HepG2 (cell line): ENCODE results near the gene NR1H2. TPM values are rescaled to one million over a fixed set of nuclear protein-coding genes. Genes with fewer than 3 reads are reported as not detected.

ENCODE experiments used
- ARNTL ChIP-seq: sonication (generic); formaldehyde crosslinking; IDR thresholded peaks from 2 replicates; pipeline ENCODE4 v1.4.0; 2020; ENCODE audit warnings: mild to moderate bottlenecking, missing genetic modification reagents
- ATF7 ChIP-seq, 2 experiments: fragments of 450-650 bp in 1 of 2; sonication (generic) in 1 of 2; formaldehyde crosslinking in 1 of 2; IDR thresholded peaks; 2 replicates each; pipeline versions ENCODE4 v1.4.0 to v1.6.1; 2016 to 2020; ENCODE audit warnings: antibody characterized with exemption in 1 of 2, mild to moderate bottlenecking in 1 of 2, missing genetic modification reagents in 1 of 2
- DRAP1 ChIP-seq: IDR thresholded peaks from 2 replicates; pipeline ENCODE4 v1.6.1; 2016; ENCODE audit warnings: missing genetic modification reagents, missing compliant biosample characterization
- EEA1 ChIP-seq: sonication (generic); formaldehyde crosslinking; IDR thresholded peaks from 2 replicates; pipeline ENCODE4 v1.5.1; 2020; ENCODE audit warnings: mild to moderate bottlenecking, missing genetic modification reagents, borderline replicate concordance
- ETV6 ChIP-seq: sonication (generic); formaldehyde crosslinking; conservative IDR thresholded peaks from 2 replicates; pipeline ENCODE4 v1.4.0; 2020; ENCODE audit warnings: missing genetic modification reagents
- MAZ ChIP-seq, 2 experiments: sonication (generic) in 1 of 2; formaldehyde crosslinking in 1 of 2; IDR thresholded peaks; 2 replicates each; pipeline versions ENCODE4 v1.5.0 to v1.6.1; 2012 to 2020; ENCODE audit warnings: low read depth in 2 of 2, mild to moderate bottlenecking in 2 of 2, borderline replicate concordance in 1 of 2, improper control_type of control experiment in 1 of 2, low read length in 1 of 2, missing genetic modification reagents in 1 of 2, moderate library complexity in 1 of 2
- RBM39 ChIP-seq: fragments of 200-400 bp; formaldehyde crosslinking; IDR thresholded peaks from one replicate; pipeline ENCODE4 v1.6.1; 2018; ENCODE audit warnings: antibody characterized with exemption, mild to moderate bottlenecking, low read depth, low read length; ENCODE audit not compliant: poor library complexity, severe bottlenecking
- TRAFD1 ChIP-seq: sonication (generic); formaldehyde crosslinking; IDR thresholded peaks from 2 replicates; pipeline ENCODE4 v1.5.1; 2020; ENCODE audit warnings: missing genetic modification reagents, mild to moderate bottlenecking, borderline replicate concordance
- ZMYM3 ChIP-seq: sonication (generic); formaldehyde crosslinking; IDR thresholded peaks from 2 replicates; pipeline ENCODE4 v1.5.1; 2020; ENCODE audit warnings: mild to moderate bottlenecking, missing genetic modification reagents
- ZNF280B ChIP-seq: sonication (generic); formaldehyde crosslinking; IDR thresholded peaks from 2 replicates; pipeline ENCODE4 v1.5.0; 2020; ENCODE audit warnings: missing genetic modification reagents, mild to moderate bottlenecking, borderline replicate concordance
- ZNF335 ChIP-seq: sonication (generic); formaldehyde crosslinking; IDR thresholded peaks from 2 replicates; pipeline ENCODE4 v1.4.0; 2020; ENCODE audit warnings: missing genetic modification reagents
- ZNF350 ChIP-seq: sonication (generic); formaldehyde crosslinking; IDR thresholded peaks from 2 replicates; pipeline ENCODE4 v1.4.0; 2020; ENCODE audit warnings: mild to moderate bottlenecking, low read depth, missing genetic modification reagents, borderline replicate concordance
- ZNF569 ChIP-seq: sonication (generic); formaldehyde crosslinking; IDR thresholded peaks from 2 replicates; pipeline ENCODE4 v1.5.0; 2020; ENCODE audit warnings: mild to moderate bottlenecking, missing genetic modification reagents, moderate library complexity, borderline replicate concordance
- polyA plus RNA-seq, 8 experiments: library from polyadenylated mRNA; depleted of rRNA in 3 of 8; stranded (reverse) in 7 of 8; unstranded in 1 of 8; fragments of >200 nt; fragmentation: Illumina TruSeq in 4 of 8; extraction: Trizol in 4 of 8; gene quantifications; 2 replicates each; pipeline versions ENCODE4 v1.2.1 to v1.2.3, GENCODE V29; 2011 to 2016; ENCODE audit warnings: low read depth in 4 of 8, missing spikeins in 1 of 8, mixed read lengths in 1 of 8; ENCODE audit not compliant: insufficient read depth in 1 of 8
- total RNA-seq, 5 experiments: library from RNA; depleted of rRNA; stranded (reverse); fragments of >200 nt; fragmentation: Illumina TruSeq; extraction: Trizol; gene quantifications; 2 replicates each; pipeline ENCODE4 v1.2.3, GENCODE V29; 2016; ENCODE audit warnings: low read depth in 1 of 5
- TF ChIP-seq, protein P1 (sequence below): sonication (generic); formaldehyde crosslinking; IDR thresholded peaks from 2 replicates; pipeline ENCODE4 v1.8.1; 2023; ENCODE audit warnings: missing genetic modification reagents, mild to moderate bottlenecking, borderline replicate concordance
- TF ChIP-seq, protein P2 (sequence below): sonication (generic); formaldehyde crosslinking; IDR thresholded peaks from 2 replicates; pipeline ENCODE4 v1.5.0; 2020; ENCODE audit warnings: missing genetic modification reagents
- TF ChIP-seq, protein P3 (sequence below): IDR thresholded peaks from 2 replicates; pipeline ENCODE4 v1.6.1; 2016; ENCODE audit warnings: low read depth, missing genetic modification reagents, missing compliant biosample characterization

NR1H2 gene
- total and polyA plus RNA-seq, 2 of the 13 experiments (the other 11 are each of a cell fraction or from before 2014, with no cell fraction given), result 10.3 to 13.5 TPM

DNA sequence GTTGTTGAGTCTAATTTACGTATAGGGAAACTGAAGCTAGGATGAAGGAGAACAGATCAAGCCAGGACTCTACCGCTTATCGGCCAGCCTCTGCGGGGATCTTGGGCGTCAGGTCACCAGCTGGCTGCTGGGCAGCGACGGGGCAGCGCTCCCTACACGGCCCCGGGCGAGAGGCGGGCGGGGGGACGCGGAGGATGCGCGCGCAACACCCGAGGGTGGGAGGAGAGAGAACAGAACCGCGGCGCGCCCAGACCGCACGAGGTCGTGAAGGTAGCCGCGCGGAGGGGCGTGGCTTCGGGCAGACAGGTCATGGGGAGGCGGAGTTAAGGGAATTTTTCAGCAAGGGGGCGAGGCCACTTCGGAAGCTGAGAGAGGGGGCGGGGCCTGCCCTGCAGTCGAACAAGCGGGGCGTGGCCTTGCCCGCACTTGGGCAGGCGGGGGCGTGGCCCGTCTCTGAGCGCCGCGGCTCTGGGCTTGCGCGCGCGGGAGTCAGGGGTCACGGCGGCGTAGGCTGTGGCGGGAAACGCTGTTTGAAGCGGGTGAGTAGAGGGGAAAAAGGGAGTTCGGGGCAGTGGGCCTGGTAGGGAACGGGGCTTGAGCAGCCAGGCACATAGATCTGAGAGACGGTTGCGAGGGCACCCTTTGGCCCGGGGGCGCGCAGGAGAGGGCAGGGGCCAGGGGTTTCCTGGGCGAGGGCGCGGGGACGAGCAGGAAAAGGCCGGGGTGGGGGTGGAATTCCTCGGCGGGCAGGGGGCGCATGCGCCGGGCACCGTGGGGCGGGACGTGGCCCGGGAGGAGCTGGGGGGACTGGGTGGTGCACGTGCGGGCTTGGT lies 7.8 kb downstream of the NR1H2 start, which contains the start of gene POLD1 (continued):
- TF ChIP-seq MAZ (IDR thresholded peaks at IDR 0.05; ENCODE audit: borderline replicate concordance, low read depth, low read length) (peak; percentile 61; the same call in 1 of the 2 replicates), MAZ (CRISPR knock-in tag; IDR thresholded peaks at IDR 0.05; ENCODE audit: low read depth) (peak; percentile 70; the same call in 1 of the 2 replicates), ZNF569 (CRISPR knock-in tag) (no peak), ARNTL (peak; percentile 39; the same call in 1 of the 2 replicates), ZMYM3 (CRISPR knock-in tag) (no peak), ATF7 (IDR thresholded peaks at IDR 0.05) (no peak), ATF7 (CRISPR knock-in tag; IDR thresholded peaks at IDR 0.05) (no peak), DRAP1 (CRISPR knock-in tag) (peak; percentile 85), ETV6 (CRISPR knock-in tag) (no peak), ZNF280B (CRISPR knock-in tag) (no peak), EEA1 (CRISPR knock-in tag) (0 out of 2 replicates have a peak, but pooled peaks have one; percentile 42), ZNF350 (CRISPR knock-in tag) (0 out of 2 replicates have a peak, but pooled peaks have one; percentile 26), TRAFD1 (CRISPR knock-in tag) (no peak), ZNF335 (CRISPR knock-in tag) (no peak), RBM39 (peak; percentile 40)
- TF ChIP-seq, protein P1, sequence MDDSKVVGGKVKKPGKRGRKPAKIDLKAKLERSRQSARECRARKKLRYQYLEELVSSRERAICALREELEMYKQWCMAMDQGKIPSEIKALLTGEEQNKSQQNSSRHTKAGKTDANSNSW, result peak; percentile 78; the same call in 1 of the 2 replicates
- TF ChIP-seq, protein P2, sequence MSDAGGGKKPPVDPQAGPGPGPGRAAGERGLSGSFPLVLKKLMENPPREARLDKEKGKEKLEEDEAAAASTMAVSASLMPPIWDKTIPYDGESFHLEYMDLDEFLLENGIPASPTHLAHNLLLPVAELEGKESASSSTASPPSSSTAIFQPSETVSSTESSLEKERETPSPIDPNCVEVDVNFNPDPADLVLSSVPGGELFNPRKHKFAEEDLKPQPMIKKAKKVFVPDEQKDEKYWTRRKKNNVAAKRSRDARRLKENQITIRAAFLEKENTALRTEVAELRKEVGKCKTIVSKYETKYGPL (CRISPR knock-in tag), result no peak; the same call in 1 of the 2 replicates
- TF ChIP-seq, protein P3, sequence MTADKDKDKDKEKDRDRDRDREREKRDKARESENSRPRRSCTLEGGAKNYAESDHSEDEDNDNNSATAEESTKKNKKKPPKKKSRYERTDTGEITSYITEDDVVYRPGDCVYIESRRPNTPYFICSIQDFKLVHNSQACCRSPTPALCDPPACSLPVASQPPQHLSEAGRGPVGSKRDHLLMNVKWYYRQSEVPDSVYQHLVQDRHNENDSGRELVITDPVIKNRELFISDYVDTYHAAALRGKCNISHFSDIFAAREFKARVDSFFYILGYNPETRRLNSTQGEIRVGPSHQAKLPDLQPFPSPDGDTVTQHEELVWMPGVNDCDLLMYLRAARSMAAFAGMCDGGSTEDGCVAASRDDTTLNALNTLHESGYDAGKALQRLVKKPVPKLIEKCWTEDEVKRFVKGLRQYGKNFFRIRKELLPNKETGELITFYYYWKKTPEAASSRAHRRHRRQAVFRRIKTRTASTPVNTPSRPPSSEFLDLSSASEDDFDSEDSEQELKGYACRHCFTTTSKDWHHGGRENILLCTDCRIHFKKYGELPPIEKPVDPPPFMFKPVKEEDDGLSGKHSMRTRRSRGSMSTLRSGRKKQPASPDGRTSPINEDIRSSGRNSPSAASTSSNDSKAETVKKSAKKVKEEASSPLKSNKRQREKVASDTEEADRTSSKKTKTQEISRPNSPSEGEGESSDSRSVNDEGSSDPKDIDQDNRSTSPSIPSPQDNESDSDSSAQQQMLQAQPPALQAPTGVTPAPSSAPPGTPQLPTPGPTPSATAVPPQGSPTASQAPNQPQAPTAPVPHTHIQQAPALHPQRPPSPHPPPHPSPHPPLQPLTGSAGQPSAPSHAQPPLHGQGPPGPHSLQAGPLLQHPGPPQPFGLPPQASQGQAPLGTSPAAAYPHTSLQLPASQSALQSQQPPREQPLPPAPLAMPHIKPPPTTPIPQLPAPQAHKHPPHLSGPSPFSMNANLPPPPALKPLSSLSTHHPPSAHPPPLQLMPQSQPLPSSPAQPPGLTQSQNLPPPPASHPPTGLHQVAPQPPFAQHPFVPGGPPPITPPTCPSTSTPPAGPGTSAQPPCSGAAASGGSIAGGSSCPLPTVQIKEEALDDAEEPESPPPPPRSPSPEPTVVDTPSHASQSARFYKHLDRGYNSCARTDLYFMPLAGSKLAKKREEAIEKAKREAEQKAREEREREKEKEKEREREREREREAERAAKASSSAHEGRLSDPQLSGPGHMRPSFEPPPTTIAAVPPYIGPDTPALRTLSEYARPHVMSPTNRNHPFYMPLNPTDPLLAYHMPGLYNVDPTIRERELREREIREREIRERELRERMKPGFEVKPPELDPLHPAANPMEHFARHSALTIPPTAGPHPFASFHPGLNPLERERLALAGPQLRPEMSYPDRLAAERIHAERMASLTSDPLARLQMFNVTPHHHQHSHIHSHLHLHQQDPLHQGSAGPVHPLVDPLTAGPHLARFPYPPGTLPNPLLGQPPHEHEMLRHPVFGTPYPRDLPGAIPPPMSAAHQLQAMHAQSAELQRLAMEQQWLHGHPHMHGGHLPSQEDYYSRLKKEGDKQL, result no peak
